Naive thymus-derived CD8-positive, alpha-beta T cell (primary cell): Measurements from ENCODE around the gene DHX35. TPM values are rescaled to one million over a fixed set of nuclear protein-coding genes. Genes with fewer than 3 reads are reported as not detected.

Experiments used
- ATAC-seq, 2 donors: fragments of 150-1000 bp; cut with Tn5 transposase in 1 of 2; sonication (Bioruptor Pico), chemical (Tn5 transposase) in 1 of 2; 1 replicate in 1 of 2; 2 replicates in 1 of 2; pipeline ENCODE4 v1.10.0; 2021; ENCODE audit warnings: mild to moderate bottlenecking in 2 of 2, moderate library complexity in 2 of 2
- POLR2A ChIA-PET: fragments of 350-600 bp; sonication (Branson Sonifier 250); formaldehyde crosslinking; loops from one replicate; lab custom pipeline; 2021; ENCODE audit warnings: antibody characterized with exemption; lab: Charles Lee
- DNase-seq, 10 donors: peaks; one replicate each; pipeline versions ENCODE4 v3.0.0 to v3.0.0-alpha.2; 2020 to 2022
- H3K27ac Mint-ChIP-seq, 10 donors: one replicate each; pipeline ENCODE4 v1.8.0; 2020 to 2022; ENCODE audit warnings: mild to moderate bottlenecking in 10 of 10, mixed read lengths in 10 of 10, moderate library complexity in 4 of 10, inconsistent platforms in 1 of 10
- H3K27me3 Mint-ChIP-seq, 5 donors: one replicate each; pipeline ENCODE4 v1.8.0; 2021 to 2022; ENCODE audit warnings: mixed read lengths in 5 of 5
- H3K36me3 Mint-ChIP-seq, 3 donors: one replicate each; pipeline ENCODE4 v1.8.0; 2020 to 2022; ENCODE audit warnings: mixed read lengths in 3 of 3, mild to moderate bottlenecking in 2 of 3, inconsistent platforms in 1 of 3
- H3K4me1 Mint-ChIP-seq, 4 donors: one replicate each; pipeline ENCODE4 v1.8.0; 2021 to 2022; ENCODE audit warnings: mixed read lengths in 4 of 4
- H3K4me3 Mint-ChIP-seq, 10 donors: one replicate each; pipeline ENCODE4 v1.8.0; 2020 to 2022; ENCODE audit warnings: mild to moderate bottlenecking in 10 of 10, mixed read lengths in 10 of 10, moderate library complexity in 6 of 10, inconsistent platforms in 1 of 10
- H3K9me3 Mint-ChIP-seq, 9 donors: one replicate each; pipeline ENCODE4 v1.8.0; 2020 to 2022; ENCODE audit warnings: mixed read lengths in 9 of 9, mild to moderate bottlenecking in 3 of 9, inconsistent platforms in 1 of 9, moderate library complexity in 1 of 9
- polyA plus RNA-seq, 3 donors: library from polyadenylated mRNA; unstranded; fragments of 300-500 nt; fragmentation: Illumina TruSeq; gene quantifications; one replicate each; pipeline ENCODE4 v1.2.3, GENCODE V29; 2021
- total RNA-seq, 8 experiments: library from RNA in 2 of 8; stranded (reverse) in 2 of 8; gene quantifications; one replicate each; pipeline ENCODE4 v1.2.3 and lab custom pipeline; 2021 to 2026

DHX35 gene, protein sequence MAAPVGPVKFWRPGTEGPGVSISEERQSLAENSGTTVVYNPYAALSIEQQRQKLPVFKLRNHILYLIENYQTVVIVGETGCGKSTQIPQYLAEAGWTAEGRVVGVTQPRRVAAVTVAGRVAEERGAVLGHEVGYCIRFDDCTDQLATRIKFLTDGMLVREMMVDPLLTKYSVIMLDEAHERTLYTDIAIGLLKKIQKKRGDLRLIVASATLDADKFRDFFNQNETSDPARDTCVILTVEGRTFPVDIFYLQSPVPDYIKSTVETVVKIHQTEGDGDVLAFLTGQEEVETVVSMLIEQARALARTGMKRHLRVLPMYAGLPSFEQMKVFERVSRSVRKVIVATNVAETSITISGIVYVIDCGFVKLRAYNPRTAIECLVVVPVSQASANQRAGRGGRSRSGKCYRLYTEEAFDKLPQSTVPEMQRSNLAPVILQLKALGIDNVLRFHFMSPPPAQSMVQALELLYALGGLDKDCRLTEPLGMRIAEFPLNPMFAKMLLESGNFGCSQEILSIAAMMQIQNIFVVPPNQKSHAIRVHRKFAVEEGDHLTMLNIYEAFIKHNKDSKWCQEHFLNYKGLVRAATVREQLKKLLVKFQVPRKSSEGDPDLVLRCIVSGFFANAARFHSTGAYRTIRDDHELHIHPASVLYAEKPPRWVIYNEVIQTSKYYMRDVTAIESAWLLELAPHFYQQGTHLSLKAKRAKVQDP
- 10 to 100 TPM; 12.1 to 12.5 TPM for total RNA-seq
- polyA plus RNA-seq, result 1 to 10 TPM; 5.4 to 7.5 (median 5.6) TPM
- total RNA-seq (lab: John Stamatoyannopoulos, UW), result 21.7 to 39.0 (median 28.2) reads per million in 6 experiments

GRCh38 chr20:38962044-38962927 is at the start of gene DHX35:
DHX35 (plus strand) TSS chr20:38962344; CDS start chr20:38962368, 24 bp downstream.
- no peaks in the 10 kb centered on the region for H3K9me3 Mint-ChIP-seq
- POLR2A ChIA-PET, result interaction anchor here (0.6 to 2.5 kb wide), 11 partner anchors 36 to 490 kb away, joined by 3 to 17 read pairs (median 5); partner anchors contain the start of genes FAM83D, PPP1R16B and RALGAPB
- DNase-seq (peak; percentile 92 to 99 (median 98)), ATAC-seq (peak; percentile 97 to 98)
- no peaks in the 10 kb centered on the region for H3K27me3 Mint-ChIP-seq
- H3K36me3 Mint-ChIP-seq, result peaks cover 0 to 13% (median 2%) of the 10 kb centered on the region in 3 donors
- peak within 1 kb of the TSS; percentile 89 to 98 (median 96) for H3K4me3 Mint-ChIP-seq
- peaks cover 19 to 43% (median 27%) of the 10 kb centered on the region in 4 donors for H3K4me1 Mint-ChIP-seq
- H3K27ac Mint-ChIP-seq, result peak within 1 kb of the TSS; percentile 89 to 98 (median 96)

DNA sequence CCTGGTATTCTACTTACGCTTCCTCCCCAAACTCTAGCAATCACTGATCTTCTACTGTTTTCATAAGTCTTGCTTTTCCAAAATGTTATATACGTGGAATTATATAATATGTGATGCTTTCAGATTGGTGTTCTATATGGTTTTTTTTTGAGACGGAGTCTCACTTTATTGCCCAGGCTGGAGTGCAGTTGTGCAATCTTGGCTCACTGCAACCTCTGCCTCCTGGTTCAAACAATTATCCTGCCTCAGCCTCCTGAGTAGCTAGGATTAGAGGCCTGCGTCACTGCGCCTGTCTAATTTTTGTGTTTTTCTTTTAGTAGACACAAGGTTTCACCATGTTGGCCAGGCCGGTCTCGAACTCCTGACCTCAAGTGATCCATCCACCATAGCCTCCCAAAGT is 46.8 kb upstream of the DHX35 start:
- Mint-ChIP-seq H3K9me3 (no peaks in the 10 kb centered on the region), H3K4me1 (peaks cover 0 to 2% (median 0%) of the 10 kb centered on the region in 4 donors), H3K36me3 (peaks cover 0 to 61% (median 4%) of the 10 kb centered on the region in 3 donors), H3K4me3 (no peak overlapping the region), H3K27ac (no peak overlapping the region), H3K27me3 (no peaks in the 10 kb centered on the region)
- POLR2A ChIA-PET, result no interaction called here
- ATAC-seq, result no peak
- DNase-seq, result no peak

DNA sequence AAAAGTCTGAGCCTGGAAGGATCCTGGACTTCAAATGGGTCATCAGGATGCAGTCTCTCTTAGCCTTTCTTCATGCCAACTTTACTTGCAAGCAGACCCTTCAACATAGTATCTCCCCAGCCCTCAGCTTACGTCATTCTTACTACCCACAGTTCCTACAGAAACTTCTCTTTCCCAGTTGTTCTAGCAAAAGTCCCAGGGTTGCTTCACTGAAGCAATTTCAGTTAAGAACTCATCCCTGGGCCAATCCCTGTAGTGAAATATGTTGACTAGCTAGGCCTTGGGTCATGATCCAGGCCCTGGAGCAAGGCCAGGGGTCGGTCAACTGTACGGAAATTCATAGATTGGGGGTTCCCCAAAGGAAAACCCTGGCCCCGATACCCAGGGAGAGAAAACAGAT is 44.5 kb upstream of the DHX35 start:
- no peaks in the 10 kb centered on the region for H3K9me3 Mint-ChIP-seq
- POLR2A ChIA-PET, result no interaction called here
- H3K36me3 Mint-ChIP-seq, result peaks cover 0 to 51% (median 4%) of the 10 kb centered on the region in 3 donors
- H3K4me3 Mint-ChIP-seq, result no peak overlapping the region
- ATAC-seq (no peak), DNase-seq (no peak)
- H3K27me3 Mint-ChIP-seq, result no peaks in the 10 kb centered on the region
- H3K4me1 Mint-ChIP-seq, result peaks cover 0 to 2% (median 0%) of the 10 kb centered on the region in 4 donors
- H3K27ac Mint-ChIP-seq, result no peak overlapping the region

DNA sequence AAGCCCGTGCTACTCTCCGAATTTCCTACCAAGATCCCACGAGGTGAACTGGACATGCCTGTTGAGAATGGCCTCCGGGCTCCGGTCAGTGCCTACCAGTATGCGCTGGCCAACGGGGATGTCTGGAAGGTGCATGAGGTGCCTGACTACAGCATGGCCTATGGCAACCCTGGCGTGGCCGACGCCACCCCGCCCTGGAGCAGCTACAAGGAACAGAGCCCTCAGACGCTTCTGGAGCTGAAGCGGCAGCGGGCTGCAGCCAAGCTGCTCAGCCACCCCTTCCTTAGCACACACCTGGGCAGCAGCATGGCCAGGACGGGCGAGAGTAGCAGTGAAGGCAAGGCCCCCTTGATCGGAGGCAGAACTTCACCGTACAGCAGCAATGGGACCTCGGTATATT is 44.0 kb upstream of the DHX35 start:
- DNase-seq, result no peak
- POLR2A ChIA-PET, result no interaction called here
- Mint-ChIP-seq H3K36me3 (peaks cover 0 to 46% (median 4%) of the 10 kb centered on the region in 3 donors), H3K4me3 (no peak overlapping the region), H3K4me1 (peaks cover 0 to 2% (median 0%) of the 10 kb centered on the region in 4 donors), H3K27me3 (no peaks in the 10 kb centered on the region), H3K9me3 (no peaks in the 10 kb centered on the region), H3K27ac (no peak overlapping the region)
- ATAC-seq, result no peak

DNA sequence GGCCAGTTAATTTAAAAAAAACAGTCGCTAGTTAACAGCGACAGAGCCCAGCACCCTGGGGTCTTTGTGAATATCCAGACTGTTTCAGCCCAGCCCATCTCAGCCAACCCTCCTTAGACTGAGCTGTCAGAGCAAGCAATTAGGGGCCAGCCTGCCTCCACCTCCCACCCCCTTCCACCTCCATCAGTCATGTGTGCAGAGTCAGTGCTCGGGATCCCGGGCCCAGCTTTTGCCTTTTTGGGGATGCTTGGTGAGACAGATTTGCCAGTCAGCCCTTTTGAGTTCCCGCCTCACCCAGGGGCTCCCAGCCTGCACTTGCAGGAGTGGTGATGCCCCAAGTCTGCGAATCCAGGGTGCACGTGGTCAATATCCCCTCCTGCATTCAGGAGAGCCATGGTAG is 42.5 kb upstream of the DHX35 start:
- H3K4me3 Mint-ChIP-seq, result no peak overlapping the region
- ATAC-seq (no peak), DNase-seq (no peak)
- POLR2A ChIA-PET, result no interaction called here
- H3K27me3 Mint-ChIP-seq, result no peaks in the 10 kb centered on the region
- peaks cover 0 to 2% (median 0%) of the 10 kb centered on the region in 4 donors for H3K4me1 Mint-ChIP-seq
- no peak overlapping the region for H3K27ac Mint-ChIP-seq
- peaks cover 0 to 34% (median 0%) of the 10 kb centered on the region in 3 donors for H3K36me3 Mint-ChIP-seq
- no peaks in the 10 kb centered on the region for H3K9me3 Mint-ChIP-seq

- POLR2A ChIA-PET, result no interaction called here
- H3K36me3 Mint-ChIP-seq, result peaks cover 0 to 28% (median 0%) of the 10 kb centered on the region in 3 donors
Observed at GRCh38 chr20:38920411-38920810, 41.7 kb upstream of the DHX35 start.

GRCh38 chr20:38920851-38921250 is 41.3 kb upstream of the DHX35 start:
- H3K4me3 Mint-ChIP-seq, result no peak overlapping the region
- no peak for DNase-seq

More at GRCh38 chr20:38920411-38920810, 41.7 kb upstream of the DHX35 start:
- peak overlapping the region in 1 of 10 donors; percentile 59 for H3K27ac Mint-ChIP-seq
- ATAC-seq, result no peak
- no peak overlapping the region for H3K4me3 Mint-ChIP-seq
- DNase-seq, result no peak
- peaks cover 0 to 3% (median 1%) of the 10 kb centered on the region in 4 donors for H3K4me1 Mint-ChIP-seq
- H3K9me3 Mint-ChIP-seq, result no peaks in the 10 kb centered on the region
- H3K27me3 Mint-ChIP-seq, result no peaks in the 10 kb centered on the region

DNA sequence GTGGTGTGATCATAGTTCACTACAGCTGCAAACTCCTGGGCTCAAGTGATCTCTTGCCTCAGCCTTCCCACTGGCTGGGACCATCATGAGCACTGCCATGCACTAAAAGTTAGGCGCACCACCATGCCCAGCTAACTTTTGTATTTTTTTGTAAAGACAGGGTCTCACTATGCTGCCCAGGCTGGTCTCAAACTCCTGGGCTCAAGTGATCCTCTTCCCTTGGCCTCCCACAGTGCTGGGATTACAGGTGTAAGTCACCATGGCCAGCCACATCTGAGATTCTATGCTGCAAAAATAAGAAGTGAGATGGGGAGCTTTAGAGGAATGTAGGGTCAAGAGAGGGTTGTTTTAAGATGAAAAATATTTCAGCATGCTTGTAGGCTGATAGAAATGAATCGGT is 37.4 kb upstream of the DHX35 start:
- peak overlapping the region in 7 of 10 donors; percentile 13 to 83 (median 40) for H3K4me3 Mint-ChIP-seq
- H3K27me3 Mint-ChIP-seq, result no peaks in the 10 kb centered on the region
- H3K36me3 Mint-ChIP-seq, result peaks cover 0 to 9% (median 0%) of the 10 kb centered on the region in 3 donors
- no peaks in the 10 kb centered on the region for H3K9me3 Mint-ChIP-seq
- ATAC-seq (no peak), DNase-seq (no peak)
- H3K4me1 Mint-ChIP-seq, result peaks cover 6 to 18% (median 12%) of the 10 kb centered on the region in 4 donors
- POLR2A ChIA-PET, result no interaction called here
- H3K27ac Mint-ChIP-seq, result peak overlapping the region in 7 of 10 donors; percentile 4 to 75 (median 39)

More at GRCh38 chr20:38920851-38921250, 41.3 kb upstream of the DHX35 start:
- ATAC-seq, result no peak
- no peak overlapping the region for H3K27ac Mint-ChIP-seq
- H3K36me3 Mint-ChIP-seq, result peaks cover 0 to 23% (median 0%) of the 10 kb centered on the region in 3 donors
- peaks cover 0 to 6% (median 3%) of the 10 kb centered on the region in 4 donors for H3K4me1 Mint-ChIP-seq
- no peaks in the 10 kb centered on the region for H3K27me3 Mint-ChIP-seq
- H3K9me3 Mint-ChIP-seq, result no peaks in the 10 kb centered on the region
- POLR2A ChIA-PET, result no interaction called here

- ATAC-seq, result peak; percentile 95 to 96
- Mint-ChIP-seq H3K36me3 (peaks cover 0 to 4% (median 0%) of the 10 kb centered on the region in 3 donors), H3K4me1 (peaks cover 6 to 22% (median 15%) of the 10 kb centered on the region in 4 donors), H3K9me3 (no peaks in the 10 kb centered on the region), H3K4me3 (peak within 1 kb of the TSS; percentile 73 to 85 (median 83)), H3K27me3 (no peaks in the 10 kb centered on the region), H3K27ac (peak within 1 kb of the TSS; percentile 20 to 89 (median 71))
- POLR2A ChIA-PET, result interaction anchor here (0.7 to 1.7 kb wide), 4 partner anchors 36 to 456 kb away, joined by 3 to 17 read pairs (median 3); partner anchors contain the start of gene DHX35
- DNase-seq, result peak; percentile 83 to 93 (median 90)
Observed at GRCh38 chr20:38926142-38926933, 35.8 kb upstream of the DHX35 start, which contains the start of gene FAM83D. FAM83D (plus strand) TSS chr20:38926417; CDS start chr20:38926443, 26 bp downstream.

GRCh38 chr20:38926934-38927616 is 35.1 kb upstream of the DHX35 start:
- H3K4me1 Mint-ChIP-seq, result peaks cover 6 to 22% (median 15%) of the 10 kb centered on the region in 4 donors
- POLR2A ChIA-PET, result interaction anchor here (0.7 to 1.7 kb wide), 5 partner anchors 26 to 141 kb away, joined by 3 to 17 read pairs (median 4); partner anchors contain the start of gene DHX35
- no peak for ATAC-seq
- peak overlapping the region; percentile 73 to 85 (median 83) for H3K4me3 Mint-ChIP-seq
- H3K27me3 Mint-ChIP-seq, result no peaks in the 10 kb centered on the region
- H3K36me3 Mint-ChIP-seq, result peaks cover 0 to 4% (median 0%) of the 10 kb centered on the region in 3 donors
- H3K9me3 Mint-ChIP-seq, result no peaks in the 10 kb centered on the region
- DNase-seq, result no peak
- H3K27ac Mint-ChIP-seq, result peak overlapping the region in 5 of 10 donors; percentile 29 to 81 (median 71)
